Liver (tissue), 9 donors: ENCODE data around the gene RPS14. TPM values are rescaled to one million over a fixed set of nuclear protein-coding genes. Genes with fewer than 3 reads are reported as not detected.
A peak's percentile ranks its signal among the peaks of the same experiment; 100 is the strongest.

Source experiments
- DNase-seq: peaks from one replicate; pipeline ENCODE4 v3.0.0-alpha.2; 2017; ENCODE audit warnings: low spot score
- H3K27ac ChIP-seq, 2 donors: one replicate each; pipeline ENCODE4 v1.7.0; 2013; ENCODE audit warnings: inconsistent platforms in 2 of 2, low read length in 2 of 2, control low read depth in 1 of 2, low read depth in 1 of 2, mild to moderate bottlenecking in 1 of 2
- H3K27me3 ChIP-seq, 4 donors: one replicate each; pipeline versions ENCODE4 v1.6.1 to v1.7.0; 2013; ENCODE audit warnings: low read length in 3 of 4, inconsistent platforms in 1 of 4, mild to moderate bottlenecking in 1 of 4, moderate library complexity in 1 of 4; ENCODE audit not compliant: control insufficient read depth in 4 of 4, insufficient read depth in 4 of 4
- H3K36me3 ChIP-seq, 4 donors: one replicate each; pipeline versions ENCODE4 v1.6.1 to v1.7.0; 2013; ENCODE audit warnings: low read length in 3 of 4, mild to moderate bottlenecking in 3 of 4, low read depth in 1 of 4, moderate library complexity in 1 of 4; ENCODE audit not compliant: control insufficient read depth in 4 of 4, insufficient read depth in 3 of 4
- H3K4me1 ChIP-seq, 4 donors: one replicate each; pipeline versions ENCODE4 v1.6.1 to v1.7.0; 2013; ENCODE audit warnings: low read length in 3 of 4, mild to moderate bottlenecking in 3 of 4, moderate library complexity in 1 of 4; ENCODE audit not compliant: control insufficient read depth in 4 of 4, insufficient read depth in 4 of 4
- H3K4me3 ChIP-seq, 3 donors: one replicate each; pipeline versions ENCODE4 v1.6.1 to v1.7.0; 2013; ENCODE audit warnings: low read length in 3 of 3, control low read depth in 1 of 3, low read depth in 1 of 3, mild to moderate bottlenecking in 1 of 3
- H3K9ac ChIP-seq, 2 donors: one replicate each; pipeline ENCODE4 v1.7.0; 2013; ENCODE audit warnings: low read length in 2 of 2, mild to moderate bottlenecking in 2 of 2, moderate library complexity in 2 of 2, control low read depth in 1 of 2, low read depth in 1 of 2
- H3K9me3 ChIP-seq, 4 donors: one replicate each; pipeline versions ENCODE4 v1.6.1 to v1.7.0; 2013; ENCODE audit warnings: low read length in 3 of 4; ENCODE audit not compliant: control insufficient read depth in 4 of 4
- ATF3 ChIP-seq: IDR thresholded peaks from 2 replicates; pipeline ENCODE4 v1.6.1; 2016; ENCODE audit warnings: antibody characterized with exemption
- CTCF ChIP-seq: fragments of 150-350 bp; IDR thresholded peaks from 2 replicates; pipeline ENCODE4 v1.5.1; 2017; ENCODE audit warnings: improper control_type of control experiment, low read depth, low read length; ENCODE audit not compliant: missing input control
- EGR1 ChIP-seq, 2 donors: IDR thresholded peaks; 2 replicates each; pipeline ENCODE4 v1.6.1; 2016 to 2018; ENCODE audit warnings: antibody characterized with exemption in 2 of 2, low read depth in 2 of 2
- FOXA1 ChIP-seq: IDR thresholded peaks from 2 replicates; pipeline ENCODE4 v1.6.1; 2016; ENCODE audit warnings: antibody characterized with exemption
- FOXA2 ChIP-seq: IDR thresholded peaks from 2 replicates; pipeline ENCODE4 v1.6.1; 2016; ENCODE audit warnings: antibody characterized with exemption
- HNF4A ChIP-seq, 2 donors: conservative IDR thresholded peaks; 2 replicates each; pipeline ENCODE4 v1.6.1; 2016; ENCODE audit warnings: antibody characterized with exemption in 2 of 2, mild to moderate bottlenecking in 2 of 2
- HNF4G ChIP-seq: IDR thresholded peaks from 2 replicates; pipeline ENCODE4 v1.6.1; 2016; ENCODE audit warnings: antibody characterized with exemption
- JUND ChIP-seq, 2 donors: IDR thresholded peaks; 2 replicates each; pipeline ENCODE4 v1.6.1; 2016; ENCODE audit warnings: antibody characterized with exemption in 2 of 2
- MAX ChIP-seq: IDR thresholded peaks from 2 replicates; pipeline ENCODE4 v1.6.1; 2016; ENCODE audit warnings: antibody characterized with exemption
- NR2F2 ChIP-seq: IDR thresholded peaks from 2 replicates; pipeline ENCODE4 v1.6.1; 2016; ENCODE audit warnings: antibody characterized with exemption
- RAD21 ChIP-seq, 2 donors: IDR thresholded peaks; 2 replicates each; pipeline ENCODE4 v1.6.1; 2016; ENCODE audit warnings: antibody characterized with exemption in 2 of 2, mild to moderate bottlenecking in 2 of 2
- REST ChIP-seq: IDR thresholded peaks from 2 replicates; pipeline ENCODE4 v1.6.1; 2016; ENCODE audit warnings: antibody characterized with exemption, mild to moderate bottlenecking
- RXRA ChIP-seq, 2 donors: IDR thresholded peaks; 2 replicates each; pipeline ENCODE4 v1.6.1; 2017 to 2018; ENCODE audit warnings: antibody characterized with exemption in 2 of 2, mild to moderate bottlenecking in 1 of 2
- SP1 ChIP-seq: IDR thresholded peaks from 2 replicates; pipeline ENCODE4 v1.6.1; 2018; ENCODE audit warnings: antibody characterized with exemption, mild to moderate bottlenecking
- TAF1 ChIP-seq: conservative IDR thresholded peaks from 2 replicates; pipeline ENCODE4 v1.6.1; 2016; ENCODE audit warnings: antibody characterized with exemption, mild to moderate bottlenecking
- YY1 ChIP-seq: IDR thresholded peaks from 2 replicates; pipeline ENCODE4 v1.6.1; 2016; ENCODE audit warnings: antibody characterized with exemption, mild to moderate bottlenecking
- WGBS: extraction: QIAGEN DNeasy Blood & Tissue Kit; methylation state at CpG from one replicate; pipeline ENCODE4 v1.1.7; 2013; 5-methylcytosine and 5-hydroxymethylcytosine counted together
- polyA plus RNA-seq, 2 donors: library from polyadenylated mRNA; stranded (reverse) in 1 of 2; unstranded in 1 of 2; fragments of 200-250 nt in 1 of 2; fragments of >200 nt in 1 of 2; fragmentation: Nextera tagmentation in 1 of 2; extraction: Ambion mirVana in 1 of 2; gene quantifications; one replicate each; pipeline versions ENCODE4 v1.2.1 to v1.2.3, GENCODE V29; 2013 to 2015
- total RNA-seq, 2 donors: library from RNA; depleted of rRNA; stranded (reverse); fragments of >200 nt; gene quantifications; one replicate each; pipeline ENCODE4 v1.2.3, GENCODE V29; 2014
- donor health status: healthy.
- donor health status: healthy.
- donor health status: healthy.
- donor health status: healthy.
- donor health status: healthy.

The RPS14 gene
- total and polyA plus RNA-seq, 4 donors: 609 to 956 (median 885) TPM

GRCh38 chr5:150399524-150400211, 49.9 kb downstream of the RPS14 start (continued):
- TF ChIP-seq CTCF: no peak
- no peak for TF ChIP-seq HNF4G
- TF ChIP-seq EGR1 (IDR thresholded peaks at IDR 0.05; ENCODE audit: low read depth in 2 of 2): no peak
- no peak for TF ChIP-seq RXRA (IDR thresholded peaks at IDR 0.05)
- TF ChIP-seq MAX: no peak
- no peak for TF ChIP-seq FOXA1
- TF ChIP-seq SP1: no peak
- no peak for TF ChIP-seq ATF3

- Histone ChIP-seq H3K9me3 (no peaks in the 10 kb centered on the region), H3K27ac (no peak overlapping the region), H3K9ac (no peak overlapping the region), H3K4me1 (no peaks in the 10 kb centered on the region), H3K36me3 (peaks cover 4 to 54% (median 31%) of the 10 kb centered on the region in 4 donors), H3K4me3 (no peak overlapping the region), H3K27me3 (no peaks in the 10 kb centered on the region)
- WGBS: 80% methylated on average over 12 of the region's 12 CpGs
- DNase-seq: no peak
- TF ChIP-seq RAD21 (IDR thresholded peaks at IDR 0.05): peak in 1 of 2 donors; percentile 23
- TF ChIP-seq SP1: no peak
Observed at GRCh38 chr5:150398722-150399523, 50.6 kb downstream of the RPS14 start.

GRCh38 chr5:150397782-150398721, 51.5 kb downstream of the RPS14 start:
- peaks cover 6 to 62% (median 32%) of the 10 kb centered on the region in 4 donors for H3K36me3 ChIP-seq
- no peaks in the 10 kb centered on the region for H3K4me1 ChIP-seq
- WGBS: 95% methylated on average over 13 of the region's 13 CpGs
- H3K4me3 ChIP-seq: no peak overlapping the region
- no peak overlapping the region for H3K27ac ChIP-seq
- H3K27me3 ChIP-seq: no peaks in the 10 kb centered on the region
- no peak for DNase-seq
- no peaks in the 10 kb centered on the region for H3K9me3 ChIP-seq
- H3K9ac ChIP-seq: no peak overlapping the region
- TF ChIP-seq HNF4A (conservative IDR thresholded peaks at IDR 0.05) (no peak), HNF4G (no peak), ATF3 (no peak), NR2F2 (no peak), JUND (IDR thresholded peaks at IDR 0.05) (no peak), FOXA2 (no peak), CTCF (no peak), SP1 (no peak), MAX (no peak), REST (no peak), RAD21 (IDR thresholded peaks at IDR 0.05) (no peak), EGR1 (IDR thresholded peaks at IDR 0.05; ENCODE audit: low read depth in 2 of 2) (no peak), YY1 (no peak), TAF1 (no peak)
